MM.1S (cell line): ENCODE results near the gene RTN3.

Experiments
- DNase-seq: peaks from one replicate; pipeline ENCODE4 v3.0.0-alpha.2; 2015
- H2AFZ ChIP-seq: fragments of 300-600 bp; sonication (generic); 2 replicates; pipeline ENCODE4 v1.6.0; 2016; ENCODE audit warnings: antibody characterized with exemption, low read length
- H3F3A ChIP-seq: fragments of 300-600 bp; sonication (generic); 2 replicates; pipeline ENCODE4 v1.6.1; 2016; ENCODE audit warnings: mild to moderate bottlenecking, antibody characterized with exemption, low read length, moderate library complexity, mixed read lengths; ENCODE audit not compliant: insufficient read depth
- H3K27ac ChIP-seq: fragments of 300-600 bp; sonication (generic); 2 replicates; pipeline ENCODE4 v1.5.1; 2016; ENCODE audit warnings: mild to moderate bottlenecking, low read length
- H3K27me3 ChIP-seq: fragments of 300-600 bp; sonication (generic); replicated peaks from 2 replicates; pipeline ENCODE4 v1.6.0; 2016; ENCODE audit warnings: low read length; ENCODE audit not compliant: insufficient read depth
- H3K36me3 ChIP-seq: fragments of 300-600 bp; sonication (generic); replicated peaks from 2 replicates; pipeline ENCODE4 v1.6.1; 2016; ENCODE audit warnings: mild to moderate bottlenecking, low read length, mixed read lengths; ENCODE audit not compliant: insufficient read depth
- H3K4me1 ChIP-seq: fragments of 300-600 bp; sonication (generic); 2 replicates; pipeline ENCODE4 v1.6.1; 2016; ENCODE audit warnings: low read length, mixed read lengths
- H3K4me2 ChIP-seq: fragments of 300-600 bp; sonication (generic); 2 replicates; pipeline ENCODE4 v1.6.0; 2016; ENCODE audit warnings: low read depth, low read length
- H3K4me3 ChIP-seq: fragments of 300-600 bp; sonication (generic); 2 replicates; pipeline ENCODE4 v1.5.1; 2016; ENCODE audit warnings: low read length, mixed read lengths
- H3K79me2 ChIP-seq: fragments of 300-600 bp; sonication (generic); 2 replicates; pipeline ENCODE4 v1.6.1; 2016; ENCODE audit warnings: mixed run types, low read length, mixed read lengths
- H3K9ac ChIP-seq: fragments of 300-600 bp; sonication (generic); 2 replicates; pipeline ENCODE4 v1.6.1; 2016; ENCODE audit warnings: low read length, mixed read lengths
- H3K9me2 ChIP-seq: fragments of 300-600 bp; sonication (generic); replicated peaks from 2 replicates; pipeline ENCODE4 v1.6.1; 2016; ENCODE audit warnings: mild to moderate bottlenecking, low read length, mixed read lengths; ENCODE audit not compliant: insufficient read depth
- H3K9me3 ChIP-seq: fragments of 300-600 bp; sonication (generic); replicated peaks from 2 replicates; pipeline ENCODE4 v1.6.1; 2016; ENCODE audit warnings: mild to moderate bottlenecking, low read length, mixed read lengths; ENCODE audit not compliant: insufficient read depth
- H4K20me1 ChIP-seq: fragments of 300-600 bp; sonication (generic); 2 replicates; pipeline ENCODE4 v1.6.1; 2016; ENCODE audit warnings: mild to moderate bottlenecking, low read length, moderate library complexity, mixed read lengths; ENCODE audit not compliant: insufficient read depth
- EZH2 ChIP-seq: fragments of 300-600 bp; sonication (generic); optimal IDR thresholded peaks from 2 replicates; pipeline ENCODE3; 2017; ENCODE audit warnings: low read depth, mild to moderate bottlenecking, antibody characterized with exemption, low read length, mixed read lengths
- EZH2phosphoT487 ChIP-seq: fragments of 300-600 bp; sonication (generic); IDR thresholded peaks from 2 replicates; pipeline ENCODE4 v1.6.1; 2018; ENCODE audit warnings: antibody characterized with exemption, low read length
- TF ChIP-seq, protein P1 (sequence below): fragments of 300-600 bp; sonication (generic); IDR thresholded peaks from 2 replicates; pipeline ENCODE4 v1.5.1; 2016; ENCODE audit warnings: antibody characterized with exemption, low read length, mixed read lengths

RTN3 gene

DNA sequence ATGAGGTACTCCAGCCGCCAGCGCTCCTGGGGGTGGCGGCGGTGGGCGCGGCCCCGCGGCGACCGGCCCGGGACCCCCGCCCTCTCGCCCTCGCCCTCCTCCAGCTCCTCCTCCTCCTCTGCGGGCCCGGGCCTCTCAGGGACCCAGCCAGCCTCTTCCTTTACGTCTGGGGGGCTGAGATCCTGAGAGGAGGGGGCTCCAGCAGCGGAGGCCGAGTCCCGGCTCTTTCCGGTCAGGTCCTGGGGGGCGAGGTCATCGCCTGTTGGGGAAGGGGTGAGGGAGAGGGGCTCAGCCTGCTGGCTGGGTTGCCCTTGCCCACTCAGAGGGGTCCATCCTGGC, 83.0 kb downstream of the RTN3 start:
- Histone ChIP-seq H3K79me2 (no peaks in the 10 kb centered on the region), H3K4me2 (no peak overlapping the region), H3K36me3 (no peaks in the 10 kb centered on the region), H4K20me1 (no peaks in the 10 kb centered on the region), H3K9ac (no peak overlapping the region), H3K27ac (no peak overlapping the region), H2AFZ (no peak overlapping the region), H3K4me3 (no peak overlapping the region), H3K4me1 (0 out of 2 replicates have a peak, but pooled peaks cover under 1% of the 10 kb centered on the region), H3K27me3 (peaks cover 2% of the 10 kb centered on the region), H3F3A (no peaks in the 10 kb centered on the region; the same call in 1 of the 2 replicates), H3K9me3 (no peaks in the 10 kb centered on the region), H3K9me2 (no peaks in the 10 kb centered on the region)
- no peak for TF ChIP-seq EZH2phosphoT487
- TF ChIP-seq EZH2 = no peak
- DNase-seq = no peak

DNA sequence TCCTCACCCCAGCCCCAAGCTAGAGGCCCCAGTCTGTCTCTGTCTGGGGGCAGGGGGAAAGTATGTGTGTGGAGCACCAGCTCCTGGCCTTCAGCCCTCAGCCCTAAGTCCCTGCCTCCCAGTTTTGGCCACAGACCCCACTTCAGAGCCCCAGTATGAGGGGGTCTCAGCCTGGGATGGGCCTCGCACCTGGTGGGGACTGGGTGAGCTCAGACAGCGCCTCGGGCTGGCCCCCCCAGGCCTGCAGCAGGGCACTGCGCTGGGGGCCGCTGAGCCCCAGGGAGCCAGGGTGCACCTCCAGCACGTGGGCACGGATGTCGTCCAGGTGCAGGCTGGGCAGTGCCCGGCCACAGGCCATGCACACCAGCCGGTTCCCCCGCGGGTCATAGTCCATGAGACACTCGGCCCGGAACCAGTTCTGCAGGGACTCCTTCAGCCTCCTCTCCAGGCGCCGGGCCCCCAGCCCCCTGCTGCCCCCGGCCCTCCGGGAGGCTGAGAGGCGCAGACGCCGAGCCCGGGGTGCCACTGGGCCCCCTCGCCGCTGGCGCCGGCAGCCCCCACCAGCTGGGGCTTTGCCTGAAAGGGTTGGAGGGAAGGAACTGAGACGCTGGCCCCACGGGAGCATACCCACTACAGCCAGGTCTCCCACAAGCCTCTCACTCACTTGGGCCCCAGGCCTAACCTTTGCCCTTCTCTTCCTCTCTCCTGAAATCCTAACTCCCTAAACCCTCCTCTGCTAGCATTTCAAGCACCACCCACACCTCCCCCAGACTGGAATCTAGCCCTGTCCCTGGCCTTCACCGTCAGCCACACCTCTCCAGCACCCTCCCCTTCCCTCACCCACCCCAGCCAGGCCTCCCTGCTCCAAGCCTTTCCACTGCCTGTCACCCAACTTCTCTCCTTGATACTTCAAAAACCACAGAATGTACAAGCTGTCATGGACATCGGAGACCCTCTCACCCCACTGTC, 83.7 kb downstream of the RTN3 start:
- Histone ChIP-seq H3K4me3 (no peak overlapping the region), H3K36me3 (no peaks in the 10 kb centered on the region), H3K27ac (no peak overlapping the region), H4K20me1 (no peaks in the 10 kb centered on the region), H3K27me3 (peaks cover 8% of the 10 kb centered on the region), H3K9me2 (no peaks in the 10 kb centered on the region), H3F3A (peaks cover under 1% of the 10 kb centered on the region; the same call in 1 of the 2 replicates), H3K9me3 (no peaks in the 10 kb centered on the region), H3K9ac (no peak overlapping the region), H3K4me1 (0 out of 2 replicates have a peak, but pooled peaks cover 3% of the 10 kb centered on the region), H2AFZ (no peak overlapping the region), H3K79me2 (no peaks in the 10 kb centered on the region), H3K4me2 (no peak overlapping the region)
- DNase-seq = no peak
- TF ChIP-seq, protein P1, sequence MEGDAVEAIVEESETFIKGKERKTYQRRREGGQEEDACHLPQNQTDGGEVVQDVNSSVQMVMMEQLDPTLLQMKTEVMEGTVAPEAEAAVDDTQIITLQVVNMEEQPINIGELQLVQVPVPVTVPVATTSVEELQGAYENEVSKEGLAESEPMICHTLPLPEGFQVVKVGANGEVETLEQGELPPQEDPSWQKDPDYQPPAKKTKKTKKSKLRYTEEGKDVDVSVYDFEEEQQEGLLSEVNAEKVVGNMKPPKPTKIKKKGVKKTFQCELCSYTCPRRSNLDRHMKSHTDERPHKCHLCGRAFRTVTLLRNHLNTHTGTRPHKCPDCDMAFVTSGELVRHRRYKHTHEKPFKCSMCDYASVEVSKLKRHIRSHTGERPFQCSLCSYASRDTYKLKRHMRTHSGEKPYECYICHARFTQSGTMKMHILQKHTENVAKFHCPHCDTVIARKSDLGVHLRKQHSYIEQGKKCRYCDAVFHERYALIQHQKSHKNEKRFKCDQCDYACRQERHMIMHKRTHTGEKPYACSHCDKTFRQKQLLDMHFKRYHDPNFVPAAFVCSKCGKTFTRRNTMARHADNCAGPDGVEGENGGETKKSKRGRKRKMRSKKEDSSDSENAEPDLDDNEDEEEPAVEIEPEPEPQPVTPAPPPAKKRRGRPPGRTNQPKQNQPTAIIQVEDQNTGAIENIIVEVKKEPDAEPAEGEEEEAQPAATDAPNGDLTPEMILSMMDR = no peak
- TF ChIP-seq EZH2phosphoT487 (no peak), EZH2 (no peak)

DNA sequence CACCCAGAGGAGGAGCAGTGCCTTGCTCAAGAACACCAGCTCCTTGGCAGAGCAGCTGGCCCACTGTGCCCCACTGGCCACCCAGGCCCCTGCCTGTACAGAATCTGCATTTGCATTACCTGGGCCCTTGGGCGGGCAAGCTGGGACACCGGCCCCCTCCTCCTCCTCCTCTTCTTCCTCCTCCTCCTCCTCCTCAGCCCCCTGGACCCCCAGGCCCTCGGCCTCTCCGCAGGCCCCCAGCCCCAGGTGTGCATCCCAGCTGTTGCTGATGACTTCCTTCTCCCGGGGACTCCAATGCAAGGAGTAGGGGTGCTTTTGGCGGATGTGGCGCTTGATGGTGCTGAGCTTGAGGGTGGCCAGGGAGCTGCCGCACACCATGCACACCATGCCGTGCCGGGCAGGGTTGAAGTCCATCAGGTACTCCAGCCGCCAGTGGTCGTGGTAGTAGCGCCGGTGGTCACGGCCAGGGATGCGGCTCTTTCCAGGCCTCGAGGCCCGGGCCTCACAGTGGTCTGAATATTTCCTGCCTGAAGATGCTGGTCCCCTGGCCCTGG, 84.5 kb downstream of the RTN3 start:
- no peak overlapping the region for H3K27ac ChIP-seq
- H3K9me3 ChIP-seq = no peaks in the 10 kb centered on the region
- TF ChIP-seq, protein P1 = no peak
- no peak overlapping the region for H3K4me2 ChIP-seq
- no peak overlapping the region for H2AFZ ChIP-seq
- peaks cover 4% of the 10 kb centered on the region; the same call in 1 of the 2 replicates for H3F3A ChIP-seq
- no peak overlapping the region for H3K4me3 ChIP-seq
- DNase-seq = no peak
- H3K9me2 ChIP-seq = no peaks in the 10 kb centered on the region
- no peaks in the 10 kb centered on the region for H3K36me3 ChIP-seq
- H3K4me1 ChIP-seq = 0 out of 2 replicates have a peak, but pooled peaks cover 3% of the 10 kb centered on the region
- H3K79me2 ChIP-seq = no peaks in the 10 kb centered on the region
- no peaks in the 10 kb centered on the region for H4K20me1 ChIP-seq
- no peak overlapping the region for H3K9ac ChIP-seq
- peaks cover 12% of the 10 kb centered on the region for H3K27me3 ChIP-seq
